B cell (primary cell): ENCODE results near the gene SLCO6A1.

Source experiments
- CTCF ChIP-seq: fragments of 200-600 bp; IDR thresholded peaks from one replicate; pipeline ENCODE4 v1.8.0; 2022; ENCODE audit warnings: antibody characterized with exemption, mild to moderate bottlenecking
- EZH2 ChIP-seq: IDR thresholded peaks from 2 replicates; pipeline ENCODE4 v1.6.1; 2012; ENCODE audit warnings: borderline replicate concordance, low read depth, mild to moderate bottlenecking, moderate library complexity, low read length; ENCODE audit not compliant: insufficient read depth, poor library complexity, severe bottlenecking

GRCh38 chr5:102380174-102380573 is 118.6 kb downstream of the SLCO6A1 start:
- TF ChIP-seq CTCF (no peak), EZH2 (no peak)
